ENCODE measurements around the gene SPSB4.

The SPSB4 gene

GRCh38 chr3:141193066-141193830 is 142.1 kb downstream of the SPSB4 start:
- Histone ChIP-seq H3K27ac (ENCODE audit: insufficient read depth, low read length, poor library complexity, severe bottlenecking) (no peak overlapping the region), H3K4me1 (ENCODE audit: control insufficient read depth, insufficient read depth, low read length, poor library complexity, severe bottlenecking) (no peaks in the 10 kb centered on the region), H3K36me3 (ENCODE audit: control insufficient read depth, insufficient read depth, low read length) (no peaks in the 10 kb centered on the region), H3K27me3 (replicated peaks; ENCODE audit: control insufficient read depth, insufficient read depth, low read length, poor library complexity, severe bottlenecking) (no peaks in the 10 kb centered on the region), H3K4me3 (ENCODE audit: insufficient read depth, low read depth, low read length, poor library complexity, severe bottlenecking) (no peak overlapping the region), H3K9me3 (ENCODE audit: control insufficient read depth, low read length) (no peaks in the 10 kb centered on the region)
- DNase-seq = no peak
